ENCODE results near the gene SLC6A18.

The SLC6A18 gene

DNA sequence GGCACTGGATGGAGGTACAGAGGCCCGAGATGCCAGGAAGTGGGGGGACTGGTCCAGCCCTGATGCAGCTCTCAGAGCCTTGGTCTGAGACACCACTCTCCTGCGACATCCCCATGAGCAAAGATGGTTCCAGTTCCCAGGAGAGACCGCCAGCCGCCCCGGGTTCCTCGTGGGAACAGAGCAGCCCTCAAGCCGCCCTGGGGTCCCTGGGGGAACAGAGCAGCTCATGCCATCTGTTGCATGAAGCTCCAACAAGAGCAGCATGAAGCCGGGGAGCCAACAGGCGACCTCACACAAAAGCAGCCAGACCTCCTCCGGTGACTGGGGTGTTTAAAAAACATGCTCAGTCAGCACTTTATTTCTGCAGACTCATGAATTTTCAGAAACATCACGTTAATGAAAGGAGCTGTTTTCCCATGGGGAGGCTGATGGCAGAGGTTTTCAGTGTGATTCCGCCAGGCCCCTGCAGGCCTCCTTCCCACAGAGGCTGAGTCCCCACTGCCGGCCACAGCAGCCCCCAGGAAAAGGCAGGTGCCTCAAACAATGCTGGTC lies 6.2 kb downstream of the SLC6A18 start:
- DNase-seq (ENCODE audit: low read depth) = no peak

DNA sequence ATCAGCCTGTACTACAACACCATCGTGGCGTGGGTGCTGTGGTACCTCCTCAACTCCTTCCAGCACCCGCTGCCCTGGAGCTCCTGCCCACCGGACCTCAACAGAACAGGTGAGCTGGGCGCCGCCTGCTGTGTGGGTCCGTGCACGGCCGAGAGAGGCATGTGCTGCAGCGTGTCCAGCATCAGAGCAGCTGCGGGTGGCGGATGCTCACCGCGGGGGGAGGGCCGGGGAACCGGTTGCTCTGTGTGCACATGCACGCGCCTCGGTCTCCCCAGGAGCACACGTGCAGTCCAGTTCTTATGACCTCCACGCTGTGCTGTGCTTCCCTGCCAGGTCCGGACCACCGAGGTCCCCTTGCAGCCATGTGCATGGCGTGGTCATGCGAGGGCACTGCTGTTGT lies 7.6 kb downstream of the SLC6A18 start:
- no peak for DNase-seq (ENCODE audit: low read depth)

DNA sequence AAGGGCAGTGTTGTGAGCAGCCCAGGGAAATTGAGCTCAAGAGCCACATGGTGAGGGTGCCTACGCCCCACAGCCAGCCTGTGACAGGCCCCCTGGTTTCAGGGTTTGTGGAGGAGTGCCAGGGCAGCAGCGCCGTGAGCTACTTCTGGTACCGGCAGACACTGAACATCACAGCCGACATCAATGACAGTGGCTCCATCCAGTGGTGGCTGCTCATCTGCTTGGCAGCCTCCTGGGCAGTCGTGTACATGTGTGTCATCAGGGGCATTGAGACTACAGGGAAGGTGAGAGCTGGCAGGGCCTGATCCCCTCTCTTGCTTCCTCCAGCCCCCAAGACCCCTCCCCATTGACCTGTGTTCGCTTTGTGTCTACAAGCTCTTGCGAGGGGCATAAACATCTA lies 10.2 kb downstream of the SLC6A18 start:
- DNase-seq (ENCODE audit: low read depth) = no peak

DNA sequence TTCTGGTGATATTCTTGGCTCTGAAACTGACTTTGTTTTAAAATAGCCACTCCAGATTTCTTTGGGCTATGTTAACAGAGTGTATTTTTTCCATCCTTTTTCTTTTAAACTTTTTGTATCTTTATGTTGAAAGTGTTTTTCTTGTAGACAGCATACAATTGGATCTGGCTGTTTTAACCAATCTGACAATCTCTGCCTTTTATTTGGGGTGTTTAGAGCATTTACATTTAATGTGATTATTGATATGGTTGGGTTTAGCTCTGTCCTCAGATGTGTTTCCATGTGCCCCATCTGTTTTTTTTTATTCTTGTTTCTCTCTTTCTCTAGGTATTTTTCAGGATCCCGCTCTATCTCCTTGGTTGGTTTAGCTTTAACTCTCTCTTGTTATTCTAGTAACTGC lies 10.7 kb downstream of the SLC6A18 start:
- no peak for DNase-seq (ENCODE audit: low read depth)

DNA sequence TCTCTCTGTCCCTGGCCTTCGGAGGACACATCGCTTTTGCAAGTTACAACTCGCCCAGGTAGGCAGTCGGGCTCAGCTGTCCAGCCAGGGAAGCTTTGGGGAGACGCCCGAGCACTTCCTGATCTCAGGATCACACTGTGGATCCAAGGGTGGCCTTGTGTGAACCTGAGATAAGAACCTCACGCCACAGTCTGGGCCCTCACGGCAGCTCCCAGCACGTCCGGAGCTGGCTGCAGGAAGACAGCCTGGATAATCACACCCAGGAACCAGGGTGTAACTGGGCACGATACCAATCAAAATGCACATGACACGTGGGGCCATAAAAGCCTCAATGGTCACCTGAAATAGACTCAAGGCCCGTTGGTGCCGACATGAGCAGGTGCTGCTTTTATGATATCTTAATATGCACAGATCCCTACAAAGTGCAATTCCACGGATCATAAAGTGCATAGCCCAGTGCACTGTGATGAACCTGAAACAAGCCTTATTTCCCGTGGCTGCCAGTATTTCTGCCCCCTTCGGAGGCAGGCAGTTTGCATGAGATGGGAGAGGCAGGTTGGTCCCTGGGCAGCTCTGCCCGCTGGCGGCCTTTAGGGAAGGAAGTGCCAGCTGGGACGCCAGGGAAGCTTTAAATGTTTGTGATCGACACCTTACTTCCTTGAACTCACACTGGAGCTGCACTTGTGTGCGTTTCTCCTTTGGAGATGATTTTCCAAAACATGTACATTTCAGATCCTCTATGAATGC lies 14.5 kb downstream of the SLC6A18 start:
- no peak for DNase-seq (ENCODE audit: low read depth)

DNA sequence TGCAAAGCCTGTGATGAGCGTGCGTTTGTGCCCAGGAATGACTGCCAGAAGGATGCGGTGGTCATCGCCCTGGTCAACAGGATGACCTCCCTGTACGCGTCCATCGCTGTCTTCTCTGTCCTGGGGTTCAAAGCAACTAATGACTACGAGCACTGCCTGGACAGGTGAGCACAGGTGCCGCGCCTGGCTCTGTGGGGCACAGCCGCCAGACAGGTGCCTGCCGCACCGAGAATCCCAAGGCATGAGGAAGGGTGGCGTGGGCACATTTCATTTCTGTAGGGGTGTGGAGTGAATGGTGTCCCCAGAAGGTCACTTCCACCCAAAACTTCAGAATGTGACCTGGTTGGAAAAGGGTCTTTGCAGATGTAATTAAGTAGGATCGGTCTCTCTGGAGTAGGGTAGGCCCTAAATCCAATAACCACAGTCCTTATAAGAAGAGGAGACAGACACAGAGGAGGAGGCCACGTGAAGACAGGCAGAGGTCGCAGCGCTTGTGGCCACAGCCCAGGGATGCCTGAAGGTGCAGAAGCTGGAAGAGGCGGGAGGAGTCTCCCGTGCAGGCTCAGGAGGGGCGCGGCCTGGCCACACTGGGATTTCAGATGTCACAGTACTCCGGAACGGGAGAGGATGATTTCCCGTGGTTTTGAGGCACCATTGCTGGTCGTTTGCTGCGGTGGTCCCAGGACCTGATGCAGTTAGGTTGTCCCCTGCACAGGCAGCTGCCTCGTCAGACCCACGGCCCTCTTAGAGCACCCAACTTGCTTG lies 15.5 kb downstream of the SLC6A18 start:
- no peak for DNase-seq (ENCODE audit: low read depth)

DNA sequence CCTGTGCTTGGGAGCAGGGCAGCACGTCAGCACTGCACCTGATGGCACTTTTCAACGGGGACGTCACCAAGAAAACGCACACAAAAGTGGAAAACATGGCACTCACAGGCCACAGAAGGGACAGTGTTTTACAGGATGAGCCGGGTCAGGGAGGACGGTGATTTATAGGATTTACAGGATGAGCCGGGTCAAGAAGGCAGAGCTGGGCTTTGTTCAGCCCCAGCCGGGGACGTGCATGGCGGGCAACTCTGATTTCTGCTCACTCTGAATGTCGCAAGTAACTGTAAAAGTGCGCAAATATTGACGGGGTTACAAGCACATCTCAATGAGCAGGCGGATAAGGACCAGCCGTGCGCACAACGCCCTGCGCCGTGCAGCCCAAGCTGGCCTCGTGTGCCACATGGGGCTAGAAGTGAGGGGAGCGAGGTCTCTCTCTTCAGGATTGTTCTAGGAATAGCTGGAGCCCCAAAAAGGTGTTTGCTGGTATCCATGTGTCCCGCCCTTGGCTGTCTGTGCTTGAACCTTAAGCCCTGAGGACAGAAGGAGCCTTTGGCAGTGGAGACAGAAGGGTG lies 16.4 kb downstream of the SLC6A18 start:
- no peak for DNase-seq (ENCODE audit: low read depth)

DNA sequence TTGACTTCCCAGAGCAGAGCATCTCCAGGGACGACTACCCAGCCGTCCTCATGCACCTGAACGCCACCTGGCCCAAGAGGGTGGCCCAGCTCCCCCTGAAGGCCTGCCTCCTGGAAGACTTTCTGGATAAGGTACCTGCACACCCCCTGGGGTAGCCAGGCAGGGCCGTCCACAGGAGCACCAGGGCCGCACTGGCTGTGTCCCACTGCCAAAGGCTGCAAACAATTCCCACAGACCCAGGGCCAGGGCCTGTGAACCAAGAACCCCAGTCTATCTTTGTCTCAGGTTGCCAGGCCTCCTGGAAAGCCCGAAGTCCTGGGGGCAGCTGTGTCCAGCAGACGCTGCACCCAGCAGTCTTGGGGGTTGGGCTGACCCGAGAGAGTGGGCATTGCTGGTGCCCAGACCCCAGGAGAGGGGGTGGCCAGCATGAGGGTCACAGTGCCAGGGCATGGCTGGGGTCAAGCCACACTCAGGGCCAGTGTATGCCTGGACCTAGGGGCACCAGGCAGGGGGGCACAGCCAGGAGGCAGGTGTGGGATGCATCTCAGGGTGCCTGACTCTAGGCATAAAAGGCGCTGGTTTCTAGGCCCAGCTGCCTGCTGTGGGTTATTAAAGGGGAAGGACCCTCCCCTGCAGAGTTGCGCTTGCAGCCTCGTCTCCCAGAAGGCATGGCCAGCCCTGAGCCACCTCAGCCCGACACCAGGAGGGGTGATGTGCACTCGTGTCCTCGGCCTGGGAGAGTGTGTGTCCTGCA lies 17.7 kb downstream of the SLC6A18 start:
- no peak for DNase-seq (ENCODE audit: low read depth)

DNA sequence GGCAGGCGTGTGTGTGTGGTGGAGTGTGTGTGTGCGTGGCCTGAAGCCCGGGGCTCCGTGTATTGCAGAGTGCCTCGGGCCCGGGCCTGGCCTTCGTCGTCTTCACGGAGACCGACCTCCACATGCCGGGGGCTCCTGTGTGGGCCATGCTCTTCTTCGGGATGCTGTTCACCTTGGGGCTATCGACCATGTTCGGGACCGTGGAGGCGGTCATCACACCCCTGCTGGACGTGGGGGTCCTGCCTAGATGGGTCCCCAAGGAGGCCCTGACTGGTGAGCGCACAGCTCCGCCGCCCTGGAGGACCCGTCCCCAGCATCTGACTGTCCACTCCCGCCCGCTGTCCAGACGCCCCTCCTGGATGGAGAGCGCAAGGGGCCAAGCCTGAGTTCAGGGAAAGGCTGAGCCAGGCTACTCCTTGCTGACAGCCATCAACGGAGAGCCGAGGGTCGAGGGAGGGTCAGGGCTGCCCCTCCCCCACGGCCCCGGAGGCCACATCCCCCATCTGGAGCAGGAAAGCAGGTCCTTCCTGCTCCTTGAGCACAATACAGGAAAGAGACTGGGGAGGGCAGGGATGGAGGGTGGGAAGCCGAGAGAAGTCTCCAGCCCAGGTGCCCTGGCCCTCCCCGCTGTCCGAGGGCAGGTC lies 18.4 kb downstream of the SLC6A18 start:
- no peak for DNase-seq (ENCODE audit: low read depth)

DNA sequence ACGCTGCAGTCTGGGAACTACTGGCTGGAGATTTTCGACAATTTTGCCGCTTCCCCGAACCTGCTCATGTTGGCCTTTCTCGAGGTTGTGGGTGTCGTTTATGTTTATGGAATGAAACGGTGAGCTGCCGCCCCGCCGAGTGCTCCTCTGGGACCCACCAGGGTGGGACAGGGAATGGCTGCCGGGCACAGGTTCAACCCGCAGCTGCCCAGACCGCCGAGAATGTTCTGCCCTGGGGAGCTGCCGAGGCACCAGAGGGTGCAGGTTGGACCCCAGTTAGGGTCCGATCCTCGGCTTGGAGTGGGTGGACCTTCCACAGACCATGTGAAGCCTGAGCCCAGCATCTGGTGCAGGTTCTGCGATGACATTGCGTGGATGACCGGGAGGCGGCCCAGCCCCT lies 19.1 kb downstream of the SLC6A18 start:
- DNase-seq (ENCODE audit: low read depth) = no peak

DNA sequence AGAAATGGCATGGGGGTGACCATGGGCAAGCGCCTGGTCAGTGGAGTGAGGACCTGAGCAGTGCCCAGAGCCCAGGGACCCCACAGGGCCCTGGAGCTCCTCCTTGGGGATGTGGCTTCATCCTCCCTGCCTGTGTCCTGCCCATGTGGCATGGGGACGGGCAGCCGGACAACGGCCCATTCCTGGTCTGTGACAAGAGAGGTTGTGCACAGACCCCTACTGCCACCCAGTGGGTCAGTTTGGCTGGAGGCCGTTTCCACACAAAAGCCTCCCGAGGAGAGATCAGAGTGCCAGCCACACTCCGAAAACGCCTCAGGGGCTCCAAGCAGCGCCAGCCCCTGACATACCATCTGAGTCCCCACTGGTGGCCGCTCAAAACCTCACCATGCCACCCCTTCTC lies 19.8 kb downstream of the SLC6A18 start:
- no peak for DNase-seq (ENCODE audit: low read depth)

DNA sequence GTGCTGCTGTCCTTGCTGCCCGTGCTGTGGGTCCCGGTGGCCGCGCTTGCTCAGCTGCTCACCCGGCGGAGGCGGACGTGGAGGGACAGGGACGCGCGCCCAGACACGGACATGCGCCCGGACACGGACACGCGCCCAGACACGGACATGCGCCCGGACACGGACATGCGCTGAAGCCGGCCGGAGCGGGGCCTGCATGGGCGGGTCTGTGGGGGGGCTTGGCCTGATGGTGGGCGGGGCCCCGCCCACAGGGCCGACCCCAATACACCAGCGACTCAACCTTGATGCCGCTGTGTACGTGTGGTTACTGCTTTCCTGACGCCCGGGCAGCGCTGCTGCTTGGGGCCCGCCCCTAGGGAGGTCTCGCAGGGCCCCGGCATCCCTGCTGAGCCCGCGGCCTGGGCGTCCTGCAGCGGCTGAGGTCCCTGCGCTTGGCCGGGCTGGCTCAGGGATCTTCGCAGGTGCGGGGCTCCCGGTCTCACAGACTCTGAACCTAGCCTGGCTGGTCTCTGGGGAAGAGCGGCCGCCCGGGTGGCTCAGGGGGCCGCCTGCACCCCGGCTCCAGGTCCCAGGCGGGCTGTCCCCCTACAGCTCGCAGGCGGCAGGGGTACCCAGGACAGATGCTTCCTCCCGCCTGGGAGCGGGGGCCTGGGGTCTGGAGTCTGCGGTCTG lies 20.9 kb downstream of the SLC6A18 start:
- DNase-seq (ENCODE audit: low read depth) = no peak

DNA sequence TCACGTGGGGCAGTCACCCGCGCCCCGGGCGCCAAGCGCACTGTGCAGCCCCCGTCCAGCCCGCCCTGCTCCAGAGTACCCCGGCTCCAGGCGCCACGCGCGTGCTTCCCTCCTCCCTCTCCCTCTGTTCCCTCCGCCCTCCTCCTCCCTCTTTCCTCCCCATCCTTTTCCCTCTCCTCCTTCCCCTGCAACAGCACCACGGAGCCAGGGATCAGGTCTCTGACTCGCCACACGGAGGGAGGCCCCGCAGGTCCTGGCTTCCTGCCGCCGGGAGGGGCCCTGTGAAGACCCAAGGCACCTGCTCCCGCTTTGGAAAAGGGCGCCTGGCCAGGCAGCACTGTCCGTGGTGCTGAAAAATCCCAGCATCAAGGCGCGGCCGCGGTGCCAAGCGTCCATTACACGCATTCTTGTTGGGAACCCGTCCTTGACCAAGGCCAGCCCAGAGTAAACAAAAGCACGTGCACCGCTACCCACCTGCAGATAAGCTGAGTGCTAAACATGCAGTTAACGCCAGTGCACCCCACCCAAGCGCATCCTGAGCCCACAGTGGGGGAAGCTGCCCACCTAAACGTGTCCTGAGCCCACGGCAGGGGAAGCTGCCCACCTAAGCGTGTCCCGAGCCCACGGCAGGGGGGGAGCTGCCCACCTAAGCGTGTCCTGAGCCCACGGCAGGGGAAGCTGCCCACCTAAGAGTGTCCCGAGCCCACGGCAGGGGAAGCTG lies 21.7 kb downstream of the SLC6A18 start:
- DNase-seq (ENCODE audit: low read depth) = no peak

DNA sequence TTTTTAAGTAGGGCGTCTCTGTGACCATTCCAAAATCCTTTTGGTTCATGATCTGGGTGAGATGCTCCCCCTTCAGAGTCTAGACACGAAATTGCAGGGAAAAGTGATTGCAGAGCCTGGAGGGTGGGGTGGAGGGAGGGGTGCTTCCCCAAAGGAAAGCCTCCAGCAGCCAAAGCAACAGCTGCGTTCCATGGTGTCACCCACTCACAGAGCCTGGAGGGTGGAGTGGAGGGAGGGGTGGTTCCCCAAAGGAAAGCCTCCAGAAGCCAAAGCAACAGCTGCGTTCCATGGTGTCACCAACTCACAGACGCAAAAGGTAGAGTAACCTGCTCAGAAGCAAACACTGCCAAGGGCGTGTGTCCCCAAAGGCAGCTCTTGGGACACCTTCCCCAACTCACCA lies 22.6 kb downstream of the SLC6A18 start:
- DNase-seq (ENCODE audit: low read depth) = no peak

DNA sequence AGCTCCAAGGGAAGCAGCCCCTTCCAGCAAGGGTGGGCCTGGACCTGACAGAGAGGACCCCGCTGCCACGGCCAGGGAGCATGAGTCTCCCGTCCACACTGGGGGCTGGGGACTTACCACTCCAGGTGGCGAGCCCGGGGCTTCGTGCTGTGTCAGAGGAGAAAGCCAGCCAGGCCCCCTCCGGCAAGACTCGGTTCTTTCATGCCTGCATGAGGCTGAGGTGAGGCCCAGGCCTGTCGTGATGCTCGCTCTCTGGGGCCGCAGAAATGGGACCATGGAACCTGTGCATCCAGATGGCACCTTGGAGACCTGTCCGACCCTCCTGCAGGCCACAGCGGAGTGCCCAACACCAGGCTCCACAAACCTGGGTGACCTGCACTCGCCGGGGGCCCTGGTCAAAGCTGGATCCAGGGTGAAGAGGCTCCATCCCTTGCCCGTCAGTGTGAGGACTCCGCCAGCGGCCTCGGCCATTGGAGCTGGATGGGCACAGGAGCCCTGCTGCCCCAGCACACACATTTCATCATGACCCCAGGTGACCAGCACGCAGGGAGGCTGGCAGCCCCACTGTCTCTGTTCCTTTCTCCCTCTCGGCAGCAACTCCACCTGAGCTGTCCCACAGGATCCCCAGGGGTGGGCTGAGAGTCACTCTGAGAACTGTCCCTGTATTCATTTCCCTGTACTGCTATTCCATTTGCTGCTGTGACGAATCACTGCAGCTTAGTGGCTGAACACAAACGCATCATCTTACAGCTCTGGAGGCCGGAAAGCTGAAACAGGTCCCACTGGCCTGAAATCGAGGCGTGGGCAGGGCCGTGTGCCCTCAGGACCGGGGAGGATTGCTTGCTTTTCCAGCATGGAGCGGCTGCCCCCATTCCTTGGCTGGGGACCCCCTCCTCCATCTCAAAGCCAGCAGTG lies 24.4 kb downstream of the SLC6A18 start:
- no peak for DNase-seq (ENCODE audit: low read depth)

DNA sequence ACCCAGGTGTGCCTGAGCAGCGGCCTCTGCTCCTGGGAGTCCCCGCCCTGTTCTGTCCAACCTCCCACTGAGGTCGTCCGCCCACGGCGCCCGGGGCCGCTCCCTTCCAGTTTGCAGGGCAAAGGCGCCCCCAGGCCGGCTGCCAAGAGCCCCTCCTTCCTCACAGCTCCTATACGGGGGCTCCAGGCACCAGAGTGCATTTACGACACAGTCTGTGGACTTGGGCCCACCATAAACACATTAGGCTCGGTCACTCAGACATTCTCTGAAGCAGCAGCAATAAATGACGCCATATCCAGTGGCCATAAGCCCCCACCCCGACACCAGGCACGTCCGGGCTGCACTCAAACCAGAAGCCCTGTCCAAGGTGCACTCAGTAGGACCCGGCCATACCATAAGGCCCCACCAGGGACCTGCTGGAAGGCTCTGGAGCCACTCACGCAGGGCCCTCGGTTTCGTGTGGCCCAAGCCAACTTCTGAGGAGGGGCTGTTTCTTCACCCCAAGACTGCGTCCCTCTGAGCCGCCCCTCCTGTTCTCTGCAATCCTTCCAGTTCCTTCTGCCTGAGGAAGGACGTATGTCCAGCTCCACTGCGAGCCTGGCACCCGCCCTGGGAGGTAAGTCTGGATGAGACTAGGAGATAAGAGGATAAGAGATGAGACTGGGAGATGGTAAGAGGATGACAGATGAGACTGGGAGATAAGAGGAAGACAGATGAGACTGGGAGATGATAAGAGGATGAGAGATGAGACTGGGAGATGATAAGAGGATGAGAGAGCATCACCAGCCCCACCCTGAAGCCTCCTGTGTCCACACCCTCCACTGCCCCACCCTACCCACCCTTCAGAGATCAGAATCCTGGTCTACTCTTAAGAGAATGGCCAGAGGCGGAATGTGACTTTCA lies 26.7 kb downstream of the SLC6A18 start:
- no peak for DNase-seq (ENCODE audit: low read depth)

DNA sequence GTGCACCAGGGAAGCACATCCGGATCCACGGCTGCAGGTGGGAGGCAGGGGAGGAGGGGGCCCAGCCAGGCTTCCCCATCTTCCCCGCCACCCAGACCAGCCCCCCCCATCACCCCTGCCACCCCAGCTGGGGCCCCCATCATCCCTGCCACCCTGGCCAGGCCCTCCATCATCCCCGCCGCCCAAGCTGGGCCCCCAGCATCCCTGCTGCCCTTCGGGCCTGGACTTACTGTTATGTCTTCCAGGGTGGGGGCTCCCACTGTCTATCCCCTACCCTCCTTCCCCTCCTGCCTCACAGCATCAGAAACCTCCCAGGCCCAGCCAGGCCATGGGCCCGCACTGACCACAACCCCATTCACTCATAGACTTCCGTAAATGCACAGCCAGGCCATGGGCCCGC lies 27.5 kb downstream of the SLC6A18 start:
- no peak for DNase-seq (ENCODE audit: low read depth)

DNA sequence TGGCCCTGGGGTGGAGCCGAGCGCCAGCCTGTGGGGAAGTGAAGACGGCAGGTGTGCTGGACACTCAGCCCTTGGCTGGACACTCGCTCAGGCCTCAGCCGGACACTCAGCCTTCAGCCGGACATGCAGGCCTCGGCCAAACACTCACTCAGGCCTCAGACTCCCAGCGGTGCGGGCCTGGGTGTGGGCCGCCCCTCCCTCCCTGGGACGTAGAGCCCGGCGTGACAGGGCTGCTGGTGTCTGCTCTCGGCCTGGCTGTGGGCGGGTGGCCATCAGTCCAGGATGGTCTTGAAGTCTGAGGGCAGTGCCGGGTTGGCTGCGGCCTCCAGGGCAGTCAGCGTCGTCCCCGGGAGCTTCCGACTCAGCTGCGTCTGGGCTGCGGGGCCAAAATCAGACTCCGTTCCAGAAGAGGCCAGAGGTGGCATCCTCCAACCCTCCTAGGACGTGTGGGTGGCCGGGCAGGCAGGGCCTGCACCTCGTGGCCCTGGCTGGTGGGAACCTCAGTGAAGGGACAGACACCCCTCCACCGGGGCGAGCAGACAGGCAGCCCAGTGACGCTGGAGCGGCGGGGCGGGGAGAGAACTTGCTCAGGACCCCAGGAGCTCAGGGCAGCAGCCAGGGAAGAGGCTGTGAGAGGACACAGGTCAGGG lies 28.4 kb downstream of the SLC6A18 start:
- DNase-seq (ENCODE audit: low read depth) = no peak
